ENCODE results near the gene PRIMPOL. TPM values are rescaled to one million over a fixed set of nuclear protein-coding genes. Genes with fewer than 3 reads are reported as not detected.

Gene PRIMPOL
- total RNA-seq, 1 experiment from 2014 or later, result 12.7 TPM

- no peak overlapping the region for H3K27ac Mint-ChIP-seq (ENCODE audit: unreplicated experiment)
- no peaks in the 10 kb centered on the region for H3K4me1 Mint-ChIP-seq (ENCODE audit: low read depth, unreplicated experiment)
- no TSS peak for BruUV-seq (replicated peaks)
- no peak for DNase-seq
- no peaks in the 10 kb centered on the region for H3K9me3 Mint-ChIP-seq (ENCODE audit: low read depth, unreplicated experiment)
- intact Hi-C loops (cut with micrococcal nuclease; ENCODE audit: unreplicated experiment), result no loop called here
- TF ChIP-seq, protein P1, sequence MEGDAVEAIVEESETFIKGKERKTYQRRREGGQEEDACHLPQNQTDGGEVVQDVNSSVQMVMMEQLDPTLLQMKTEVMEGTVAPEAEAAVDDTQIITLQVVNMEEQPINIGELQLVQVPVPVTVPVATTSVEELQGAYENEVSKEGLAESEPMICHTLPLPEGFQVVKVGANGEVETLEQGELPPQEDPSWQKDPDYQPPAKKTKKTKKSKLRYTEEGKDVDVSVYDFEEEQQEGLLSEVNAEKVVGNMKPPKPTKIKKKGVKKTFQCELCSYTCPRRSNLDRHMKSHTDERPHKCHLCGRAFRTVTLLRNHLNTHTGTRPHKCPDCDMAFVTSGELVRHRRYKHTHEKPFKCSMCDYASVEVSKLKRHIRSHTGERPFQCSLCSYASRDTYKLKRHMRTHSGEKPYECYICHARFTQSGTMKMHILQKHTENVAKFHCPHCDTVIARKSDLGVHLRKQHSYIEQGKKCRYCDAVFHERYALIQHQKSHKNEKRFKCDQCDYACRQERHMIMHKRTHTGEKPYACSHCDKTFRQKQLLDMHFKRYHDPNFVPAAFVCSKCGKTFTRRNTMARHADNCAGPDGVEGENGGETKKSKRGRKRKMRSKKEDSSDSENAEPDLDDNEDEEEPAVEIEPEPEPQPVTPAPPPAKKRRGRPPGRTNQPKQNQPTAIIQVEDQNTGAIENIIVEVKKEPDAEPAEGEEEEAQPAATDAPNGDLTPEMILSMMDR (IDR thresholded peaks at IDR 0.05; ENCODE audit: unreplicated experiment), result no peak
- CTCF ChIA-PET, result no interaction called here
- no peaks in the 10 kb centered on the region for H3K27me3 Mint-ChIP-seq (ENCODE audit: unreplicated experiment)
- H3K4me3 Mint-ChIP-seq (ENCODE audit: low read depth, unreplicated experiment), result no peak overlapping the region
- H3K36me3 Mint-ChIP-seq (ENCODE audit: insufficient read depth, unreplicated experiment), result peaks cover under 1% of the 10 kb centered on the region
Observed at GRCh38 chr4:184668511-184669114, 19.1 kb downstream of the PRIMPOL start.

DNA sequence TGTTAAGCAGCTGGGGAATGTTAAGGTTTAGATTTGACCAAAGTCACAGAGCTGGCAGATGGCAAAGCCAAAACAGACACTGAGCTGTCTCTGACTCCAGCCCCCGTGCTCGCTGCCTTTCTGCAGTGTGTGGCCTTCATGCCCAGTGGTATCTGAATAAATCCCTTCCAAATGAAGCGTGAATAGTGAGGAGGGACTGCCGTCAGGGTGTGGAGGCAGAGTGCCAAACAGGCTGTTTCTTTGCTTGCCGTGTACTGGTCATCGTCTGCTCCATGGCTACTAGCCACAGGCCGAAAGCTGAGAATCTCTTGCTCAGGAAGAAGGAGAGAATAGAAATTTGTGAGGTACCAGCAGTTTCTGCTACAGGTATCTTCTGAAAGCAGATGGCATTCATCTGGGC is 19.7 kb downstream of the PRIMPOL start:
- H3K4me3 Mint-ChIP-seq (ENCODE audit: low read depth, unreplicated experiment), result no peak overlapping the region
- CTCF ChIA-PET, result no interaction called here
- intact Hi-C loops (cut with micrococcal nuclease; ENCODE audit: unreplicated experiment), result no loop called here
- no peaks in the 10 kb centered on the region for H3K27me3 Mint-ChIP-seq (ENCODE audit: unreplicated experiment)
- H3K36me3 Mint-ChIP-seq (ENCODE audit: insufficient read depth, unreplicated experiment), result peaks cover 7% of the 10 kb centered on the region
- TF ChIP-seq, protein P1 (IDR thresholded peaks at IDR 0.05; ENCODE audit: unreplicated experiment), result no peak
- H3K27ac Mint-ChIP-seq (ENCODE audit: unreplicated experiment), result no peak overlapping the region
- no TSS peak for BruUV-seq (replicated peaks)
- no peaks in the 10 kb centered on the region for H3K9me3 Mint-ChIP-seq (ENCODE audit: low read depth, unreplicated experiment)
- no peaks in the 10 kb centered on the region for H3K4me1 Mint-ChIP-seq (ENCODE audit: low read depth, unreplicated experiment)
- no peak for DNase-seq

- no peak for DNase-seq
- Mint-ChIP-seq H3K27me3 (ENCODE audit: unreplicated experiment) (no peaks in the 10 kb centered on the region), H3K4me3 (ENCODE audit: low read depth, unreplicated experiment) (no peak overlapping the region), H3K4me1 (ENCODE audit: low read depth, unreplicated experiment) (no peaks in the 10 kb centered on the region), H3K9me3 (ENCODE audit: low read depth, unreplicated experiment) (no peaks in the 10 kb centered on the region), H3K36me3 (ENCODE audit: insufficient read depth, unreplicated experiment) (peaks cover 10% of the 10 kb centered on the region), H3K27ac (ENCODE audit: unreplicated experiment) (no peak overlapping the region)
- intact Hi-C loops (cut with micrococcal nuclease; ENCODE audit: unreplicated experiment), result no loop called here
- TF ChIP-seq, protein P1 (IDR thresholded peaks at IDR 0.05; ENCODE audit: unreplicated experiment), result no peak
- CTCF ChIA-PET, result no interaction called here
- no TSS peak for BruUV-seq (replicated peaks)
Observed at GRCh38 chr4:184671101-184671500, 21.6 kb downstream of the PRIMPOL start.

GRCh38 chr4:184672741-184673140 is 23.2 kb downstream of the PRIMPOL start:
- CTCF ChIA-PET, result interaction anchor here (0.6 kb wide), 1 partner anchor 411 kb away, joined by 3 read pairs; no protein-coding TSS in a partner anchor
- intact Hi-C loops (cut with micrococcal nuclease; ENCODE audit: unreplicated experiment), result no loop called here
- no peak overlapping the region for H3K27ac Mint-ChIP-seq (ENCODE audit: unreplicated experiment)
- H3K9me3 Mint-ChIP-seq (ENCODE audit: low read depth, unreplicated experiment), result no peaks in the 10 kb centered on the region
- no peaks in the 10 kb centered on the region for H3K4me1 Mint-ChIP-seq (ENCODE audit: low read depth, unreplicated experiment)
- H3K4me3 Mint-ChIP-seq (ENCODE audit: low read depth, unreplicated experiment), result no peak overlapping the region
- BruUV-seq (replicated peaks), result no TSS peak
- TF ChIP-seq, protein P1 (IDR thresholded peaks at IDR 0.05; ENCODE audit: unreplicated experiment), result no peak
- no peak for DNase-seq
- H3K27me3 Mint-ChIP-seq (ENCODE audit: unreplicated experiment), result no peaks in the 10 kb centered on the region
- peaks cover 10% of the 10 kb centered on the region for H3K36me3 Mint-ChIP-seq (ENCODE audit: insufficient read depth, unreplicated experiment)
